GM21381 (cell line): Measurements from ENCODE around the gene LMOD1.
"Not testable (repeated sequence)": the region's sequence is repeated elsewhere in the genome, so short reads cannot be mapped to it uniquely, and the experiment has no call there.

ENCODE experiments used
- ATAC-seq: cut with Tn5 transposase; IDR thresholded peaks from one replicate; pipeline ENCODE4 v1.9.1; 2021; ENCODE audit warnings: mild to moderate bottlenecking, moderate library complexity; ENCODE audit not compliant: unreplicated experiment

LMOD1 gene

GRCh38 chr1:201946224-201946908, at the start of gene LMOD1:
TSS of gene LMOD1 (minus strand) at chr1:201946548. CDS start at chr1:201946340, 208 bp downstream.
- no peak for ATAC-seq

GRCh38 chr1:201990427-201990826, 44.1 kb upstream of the LMOD1 start:
- no peak for ATAC-seq

- no peak for ATAC-seq
Measured at GRCh38 chr1:201989354-201990128, 43.2 kb upstream of the LMOD1 start.

GRCh38 chr1:201988601-201989000, 42.3 kb upstream of the LMOD1 start:
- no peak for ATAC-seq

GRCh38 chr1:201985355-201985754, 39.0 kb upstream of the LMOD1 start:
- no peak for ATAC-seq

GRCh38 chr1:201984446-201984845, 38.1 kb upstream of the LMOD1 start:
- no peak for ATAC-seq

GRCh38 chr1:201983380-201983805, 37.0 kb upstream of the LMOD1 start:
- no peak for ATAC-seq

GRCh38 chr1:201982623-201983379, 36.5 kb upstream of the LMOD1 start, which contains the start of gene RNPEP:
TSS of gene RNPEP (plus strand) at chr1:201982648. CDS start at chr1:201982667, 19 bp downstream.
- ATAC-seq, result peak; percentile 88

GRCh38 chr1:201982082-201982622, 35.8 kb upstream of the LMOD1 start:
- no peak for ATAC-seq

- ATAC-seq, result no peak
Measured at GRCh38 chr1:201970334-201971159, 24.2 kb upstream of the LMOD1 start.

- ATAC-seq, result no peak
Measured at GRCh38 chr1:201968202-201968925, 22.0 kb upstream of the LMOD1 start.

- no peak for ATAC-seq
Measured at GRCh38 chr1:201966171-201966570, 19.8 kb upstream of the LMOD1 start.

- ATAC-seq, result no peak
Measured at GRCh38 chr1:201964261-201964660, 17.9 kb upstream of the LMOD1 start.

- ATAC-seq, result not testable (repeated sequence)
Measured at GRCh38 chr1:201962382-201962781, 16.0 kb upstream of the LMOD1 start.

- ATAC-seq, result no peak
Measured at GRCh38 chr1:201958348-201958747, 12.0 kb upstream of the LMOD1 start.

- peak; percentile 30 for ATAC-seq
Measured at GRCh38 chr1:201955729-201956143, 9.4 kb upstream of the LMOD1 start.

- ATAC-seq, result peak; percentile 99
Measured at GRCh38 chr1:201955009-201955728, 8.8 kb upstream of the LMOD1 start, which contains the start of gene TIMM17A. TSS of gene TIMM17A (plus strand) at chr1:201955503. CDS start at chr1:201955527, 24 bp downstream.

- ATAC-seq, result no peak
Measured at GRCh38 chr1:201954263-201955008, 8.1 kb upstream of the LMOD1 start.
